GM12872 (cell line): ENCODE data around the gene CACNA2D1.

Source experiments
- CTCF ChIP-seq: IDR thresholded peaks from 3 replicates; pipeline ENCODE4 v1.5.1; 2011; ENCODE audit warnings: low read depth, mild to moderate bottlenecking, low read length, moderate library complexity; ENCODE audit not compliant: insufficient read depth

CACNA2D1 gene

GRCh38 chr7:82081644-82082224 lies 361.8 kb downstream of the CACNA2D1 start:
- TF ChIP-seq CTCF, result no peak

- no peak for TF ChIP-seq CTCF
These were observed 363.2 kb downstream of the CACNA2D1 start for GRCh38 chr7:82080254-82080927.

- TF ChIP-seq CTCF, result no peak
These were observed 364.1 kb downstream of the CACNA2D1 start for GRCh38 chr7:82079527-82079926.

- no peak for TF ChIP-seq CTCF
These were observed 364.8 kb downstream of the CACNA2D1 start for GRCh38 chr7:82078807-82079206.

- TF ChIP-seq CTCF, result no peak
These were observed 372.1 kb downstream of the CACNA2D1 start for GRCh38 chr7:82071468-82071867.

- no peak for TF ChIP-seq CTCF
These were observed 375.8 kb downstream of the CACNA2D1 start for GRCh38 chr7:82067628-82068264.

- TF ChIP-seq CTCF, result no peak
These were observed 386.1 kb downstream of the CACNA2D1 start for GRCh38 chr7:82057476-82057875.
